Amniotic epithelial cell (primary cell): ENCODE results near the gene CDK5.

Source experiments
- DNase-seq: peaks from one replicate; pipeline ENCODE4 v3.0.0-alpha.2; 2010; ENCODE audit warnings: low read depth

The CDK5 gene

DNA sequence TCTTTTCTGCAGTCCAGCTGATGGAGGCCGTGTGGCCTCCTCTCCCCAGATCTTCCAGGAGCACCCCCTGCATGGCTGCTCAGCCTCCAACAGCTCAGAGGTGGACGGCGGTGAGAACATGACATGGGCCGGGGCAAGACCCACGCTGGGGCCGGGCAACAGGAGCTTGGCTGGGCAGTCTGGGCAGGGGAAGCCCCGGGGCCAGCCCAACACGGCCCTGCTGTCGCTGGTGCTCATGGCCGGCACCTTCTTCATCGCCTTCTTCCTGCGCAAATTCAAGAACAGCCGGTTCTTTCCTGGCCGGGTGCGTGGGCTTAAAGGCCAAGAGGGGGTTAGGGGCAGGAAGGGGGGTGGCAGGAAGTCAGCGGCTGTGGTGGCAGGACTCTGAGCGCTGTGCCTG is 16.3 kb upstream of the CDK5 start:
- no peak for DNase-seq

GRCh38 chr7:151071032-151071866 is 13.6 kb upstream of the CDK5 start:
- DNase-seq, result no peak

DNA sequence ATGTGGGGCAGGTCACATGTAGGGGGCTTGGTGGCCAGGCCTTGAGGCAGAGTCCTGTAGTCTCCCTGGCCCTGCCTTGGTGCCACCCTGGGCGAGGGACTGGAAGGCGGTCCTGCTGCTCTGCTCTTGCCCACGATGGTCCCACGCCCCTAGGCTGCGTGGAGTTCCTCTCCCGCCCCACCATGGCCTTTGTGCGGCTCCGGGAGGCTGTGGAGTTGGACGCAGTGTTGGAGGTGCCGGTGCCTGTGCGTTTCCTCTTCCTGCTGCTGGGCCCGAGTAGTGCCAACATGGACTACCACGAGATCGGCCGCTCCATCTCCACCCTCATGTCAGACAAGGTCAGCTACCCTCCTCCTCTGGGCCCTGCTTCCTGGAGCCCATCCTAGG is 12.9 kb upstream of the CDK5 start:
- no peak for DNase-seq

- DNase-seq, result no peak
Measured at GRCh38 chr7:151069841-151070573, 12.3 kb upstream of the CDK5 start.

- peak; percentile 99 for DNase-seq
Measured at GRCh38 chr7:151068069-151068773, 10.5 kb upstream of the CDK5 start.

DNA sequence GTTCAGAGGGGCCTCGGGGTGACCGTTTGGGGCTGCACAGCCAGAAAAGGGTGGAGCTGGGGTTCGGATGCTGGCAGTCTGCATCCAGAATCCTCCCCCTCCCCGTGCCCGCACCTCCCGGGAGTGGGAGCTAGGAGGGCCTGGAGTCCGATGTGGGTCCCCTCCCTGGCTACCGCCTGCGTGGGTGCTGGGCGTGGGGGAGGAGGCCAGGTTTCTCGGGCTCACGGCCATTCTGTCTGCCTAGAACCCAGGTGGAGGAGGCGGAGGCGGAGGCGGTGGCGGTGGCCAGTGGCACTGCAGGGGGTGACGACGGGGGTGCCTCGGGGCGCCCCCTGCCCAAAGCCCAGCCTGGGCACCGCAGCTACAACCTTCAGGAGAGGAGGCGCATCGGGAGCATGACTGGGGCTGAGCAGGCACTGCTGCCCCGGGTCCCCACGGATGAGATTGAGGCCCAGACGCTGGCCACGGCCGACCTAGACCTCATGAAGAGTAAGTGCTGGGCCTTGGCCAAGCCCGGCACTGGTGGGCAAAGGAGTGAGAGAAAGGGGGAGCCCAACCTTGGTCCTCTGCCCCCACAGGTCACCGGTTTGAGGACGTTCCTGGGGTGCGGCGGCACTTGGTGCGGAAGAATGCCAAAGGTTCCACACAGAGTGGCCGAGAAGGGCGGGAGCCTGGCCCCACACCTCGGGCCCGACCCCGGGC is 8.7 kb upstream of the CDK5 start:
- DNase-seq, result no peak

DNA sequence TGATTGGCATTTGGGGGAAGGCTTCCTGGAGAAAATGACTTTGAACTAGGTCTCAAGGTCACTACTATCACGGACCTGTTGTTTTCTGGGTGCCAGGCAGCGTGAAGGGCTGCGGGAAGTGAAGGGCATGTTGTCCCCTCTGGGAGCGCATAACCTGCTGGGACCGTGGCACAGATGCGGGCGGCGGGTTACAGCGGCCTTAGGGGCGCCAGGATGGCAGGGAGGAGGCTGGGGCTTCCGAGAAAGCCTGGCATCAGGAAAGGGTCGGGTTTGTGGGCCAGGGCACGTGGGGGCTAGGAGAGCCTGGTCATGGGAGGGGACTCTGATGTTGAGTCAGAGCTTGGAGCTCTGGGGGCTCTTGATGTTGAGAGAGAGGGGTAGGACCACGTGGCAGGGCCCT is 7.8 kb upstream of the CDK5 start:
- DNase-seq, result no peak

- no peak for DNase-seq
Measured at GRCh38 chr7:151064993-151065392, 7.3 kb upstream of the CDK5 start.

GRCh38 chr7:151064454-151064853 is 6.8 kb upstream of the CDK5 start:
- DNase-seq, result no peak

DNA sequence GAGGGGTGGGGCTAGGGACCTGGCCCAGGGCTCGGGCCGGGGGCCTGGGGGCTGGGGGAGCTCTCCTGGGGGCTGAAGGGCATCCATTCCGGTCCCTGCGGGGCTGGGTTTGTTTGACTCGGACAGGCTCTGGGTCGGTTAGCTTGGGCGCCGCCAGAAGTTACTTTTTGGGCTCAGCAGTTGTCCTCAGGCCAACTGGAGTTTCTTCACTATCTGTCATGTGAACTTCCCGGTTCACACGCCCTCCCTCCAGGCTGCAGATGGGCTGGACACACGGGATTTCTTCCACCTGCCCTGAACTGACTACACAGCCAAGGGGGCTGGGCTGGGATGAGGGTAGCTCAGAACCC is 5.5 kb upstream of the CDK5 start:
- peak; percentile 83 for DNase-seq

DNA sequence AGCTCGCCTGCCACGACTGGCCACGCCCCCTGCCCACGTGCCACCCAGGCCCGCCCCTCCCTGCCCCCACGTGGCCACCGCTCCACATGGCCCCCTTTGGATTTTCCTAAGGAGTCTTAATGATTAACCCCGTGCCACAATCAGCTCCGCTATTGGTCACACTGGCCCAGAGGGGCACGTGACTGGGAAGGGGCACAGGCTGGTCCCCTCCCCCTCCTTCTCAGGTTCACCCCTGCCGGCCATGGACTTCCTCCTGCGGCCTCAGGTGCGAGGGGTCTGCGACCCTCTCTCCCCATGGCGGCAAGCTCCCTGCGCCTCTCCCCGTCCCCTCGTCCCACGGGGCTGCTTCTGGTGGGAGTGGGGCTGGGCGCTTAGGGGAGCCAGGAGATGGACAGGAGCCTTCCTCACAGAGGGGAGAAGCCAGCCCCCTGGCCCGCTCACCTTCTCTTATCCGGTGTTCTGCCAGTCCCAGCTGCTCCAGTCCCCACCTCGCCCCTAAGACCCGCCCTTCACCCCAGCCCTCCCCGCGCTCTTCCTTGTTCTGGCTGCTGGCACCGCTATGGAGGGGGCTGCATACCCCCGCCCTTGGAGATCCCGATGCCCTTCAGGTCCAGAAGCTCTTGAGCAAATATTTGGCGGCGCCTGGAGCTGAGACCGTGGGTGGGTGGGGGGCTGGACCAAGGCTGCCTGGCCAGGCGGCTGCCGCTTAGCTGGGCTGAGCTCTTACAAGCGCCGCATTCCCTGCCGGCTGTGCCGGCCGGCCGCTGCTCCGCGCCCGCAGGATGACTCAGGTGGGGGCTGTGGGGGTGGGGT is 4.9 kb upstream of the CDK5 start:
- DNase-seq, result peak; percentile 78

GRCh38 chr7:151062111-151062398 is 4.4 kb upstream of the CDK5 start:
- DNase-seq, result no peak

GRCh38 chr7:151061213-151062110 is 3.8 kb upstream of the CDK5 start:
- DNase-seq, result peak; percentile 24

DNA sequence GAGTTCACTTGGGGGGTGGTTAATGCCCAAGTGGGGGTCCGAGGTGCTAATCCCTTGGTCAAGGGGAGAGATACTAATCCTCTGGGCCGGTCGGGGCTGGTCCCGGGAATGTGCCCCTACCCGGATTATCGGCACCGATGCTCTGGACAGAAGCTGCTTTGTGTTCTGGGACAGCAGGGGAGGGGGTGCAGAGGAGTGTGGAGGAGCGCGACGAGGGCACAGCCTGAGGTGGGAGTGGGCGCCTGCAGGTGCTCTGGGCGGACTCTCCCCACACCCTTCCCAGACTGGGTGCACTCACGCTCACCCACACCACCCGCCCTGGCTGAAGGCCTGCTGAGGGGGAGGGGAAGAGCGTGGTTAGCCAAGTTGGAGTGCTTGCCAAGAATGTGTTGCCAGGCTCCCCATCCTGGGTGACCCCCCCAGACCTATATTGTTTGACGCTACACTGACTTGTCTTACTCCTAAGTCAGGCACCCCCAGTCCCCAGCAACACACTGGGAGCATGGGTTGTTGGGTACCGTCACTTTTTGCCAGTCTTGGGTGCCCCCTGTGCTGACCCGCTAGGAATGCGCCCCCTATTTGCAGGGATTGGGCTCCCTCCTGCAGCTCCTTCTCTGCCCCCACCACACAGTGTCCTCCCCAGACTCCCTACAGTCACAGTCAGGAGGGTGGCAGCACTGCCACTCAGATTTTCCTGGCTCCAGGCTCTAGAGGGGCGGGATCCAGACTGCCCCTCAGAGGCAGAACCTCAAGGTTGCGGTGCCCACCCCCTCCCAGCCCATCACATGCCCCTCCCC is 2.9 kb upstream of the CDK5 start:
- peak; percentile 71 for DNase-seq

DNA sequence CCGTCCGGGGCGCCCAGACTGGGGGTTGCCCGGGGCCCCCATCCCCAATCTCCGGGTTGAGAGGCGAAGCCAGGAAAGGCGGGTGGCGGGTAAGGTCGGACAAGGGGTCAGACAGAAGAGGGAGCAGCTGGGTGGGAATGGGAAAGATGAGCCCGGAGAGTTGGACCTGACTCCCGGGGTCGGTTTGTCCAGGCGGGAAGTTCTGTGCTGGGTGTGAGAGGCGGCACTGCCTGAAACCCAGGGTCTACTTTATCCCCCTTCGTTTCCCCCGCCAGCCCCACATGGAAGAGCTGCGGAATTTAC is 2.4 kb upstream of the CDK5 start:
- no peak for DNase-seq

GRCh38 chr7:151059367-151060112 is 1.8 kb upstream of the CDK5 start, which contains the start of gene SLC4A2:
Gene SLC4A2, plus strand, starts transcription at chr7:151059589. Its CDS starts 2,399 bp downstream, at chr7:151061988.
- DNase-seq, result peak; percentile 69

- DNase-seq, result peak; percentile 56
Measured at GRCh38 chr7:151058781-151059366, 1.2 kb upstream of the CDK5 start.

DNA sequence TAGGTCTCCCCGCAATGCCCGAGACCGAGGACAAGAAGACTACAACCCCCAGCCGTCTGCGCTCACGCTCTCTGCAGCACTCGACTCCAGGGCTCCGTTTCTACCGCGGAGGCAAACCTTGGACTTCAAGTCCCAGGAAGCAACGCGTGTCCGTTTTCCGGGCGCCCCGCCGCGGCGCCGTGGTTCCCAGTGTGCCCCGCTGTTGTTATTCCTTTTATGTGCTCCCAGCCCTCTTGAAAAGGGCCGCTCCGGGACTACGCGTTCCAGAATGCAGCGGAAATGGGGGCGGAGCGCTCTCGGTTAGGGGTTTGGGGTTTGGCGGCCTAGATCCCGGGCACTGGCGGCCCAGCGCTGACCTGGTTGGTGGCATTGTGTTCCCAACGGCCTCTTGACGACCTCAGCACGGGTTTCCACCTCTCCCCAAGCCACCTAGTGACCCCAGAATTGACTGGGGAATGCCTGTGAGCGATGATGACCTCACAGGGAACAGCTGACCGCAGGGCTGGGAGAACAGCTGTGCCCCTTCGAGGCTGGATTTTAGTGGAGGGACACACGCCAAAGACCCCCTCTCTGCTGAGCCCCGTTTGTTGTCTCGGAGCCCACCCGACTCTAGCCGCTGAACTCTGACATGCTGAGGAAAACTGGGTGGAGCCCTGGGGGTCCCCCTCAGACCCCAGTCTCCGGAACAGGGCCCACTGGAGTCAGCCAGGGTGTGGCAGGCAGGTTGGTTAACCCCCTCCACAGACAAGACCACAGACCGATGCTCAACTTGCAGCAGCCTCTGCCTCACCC is 488 bp upstream of the CDK5 start:
- peak; percentile 100 for DNase-seq
